Dermis blood vessel endothelial cell (primary cell): ENCODE measurements around the gene PRRX1. TPM values are rescaled to one million over a fixed set of nuclear protein-coding genes. Genes with fewer than 3 reads are reported as not detected.
A peak's percentile ranks its signal among the peaks of the same experiment; 100 is the strongest.

Experiments used
- DNase-seq: peaks from one replicate; pipeline ENCODE4 v3.0.0; 2010
- total RNA-seq: library from RNA; depleted of rRNA; stranded (reverse); fragments of >200 nt; gene quantifications from 2 replicates; pipeline ENCODE4 v1.2.3, GENCODE V29; 2014

The PRRX1 gene
- total RNA-seq, 1 donor from 2014 or later = 0.17 TPM

DNA sequence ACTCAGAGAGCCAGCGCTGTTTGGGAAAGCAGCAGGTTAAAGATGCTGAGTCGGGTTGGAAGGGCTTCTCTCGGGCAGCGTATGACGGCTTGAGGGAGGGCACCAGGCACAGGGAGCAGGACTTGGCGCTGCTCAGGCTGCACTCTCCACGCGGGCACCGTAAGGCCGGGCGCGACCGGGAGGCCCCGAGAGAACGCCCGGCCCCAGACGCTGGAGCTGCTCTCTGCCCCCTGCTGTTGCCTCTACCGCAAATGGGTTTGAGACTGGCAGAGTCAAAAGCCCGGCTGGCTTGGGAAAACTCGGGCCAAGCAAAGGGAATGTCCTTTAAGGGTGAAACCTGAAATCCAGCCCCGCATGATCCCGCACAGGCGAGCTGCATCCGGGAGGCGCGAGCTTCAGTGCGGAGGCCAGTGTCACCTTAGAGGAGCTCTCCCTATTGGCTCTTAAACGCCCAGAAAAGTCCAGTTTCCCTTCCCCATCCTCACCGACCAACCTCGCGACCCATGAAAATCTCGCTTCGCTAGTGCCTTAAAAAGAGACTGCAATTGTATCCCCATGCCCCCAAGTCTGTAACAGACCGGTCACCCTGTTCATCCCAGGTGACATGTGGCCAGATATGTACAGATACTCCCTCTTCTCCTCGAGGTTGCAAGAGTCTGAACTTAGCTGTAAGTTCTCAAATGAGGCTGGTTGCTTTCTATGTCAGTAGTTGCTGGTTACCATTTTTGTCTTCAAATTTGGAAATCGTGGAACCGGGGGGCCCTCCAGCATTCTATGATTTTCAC, 1.1 kb downstream of the PRRX1 start:
- DNase-seq = peak; percentile 53

DNA sequence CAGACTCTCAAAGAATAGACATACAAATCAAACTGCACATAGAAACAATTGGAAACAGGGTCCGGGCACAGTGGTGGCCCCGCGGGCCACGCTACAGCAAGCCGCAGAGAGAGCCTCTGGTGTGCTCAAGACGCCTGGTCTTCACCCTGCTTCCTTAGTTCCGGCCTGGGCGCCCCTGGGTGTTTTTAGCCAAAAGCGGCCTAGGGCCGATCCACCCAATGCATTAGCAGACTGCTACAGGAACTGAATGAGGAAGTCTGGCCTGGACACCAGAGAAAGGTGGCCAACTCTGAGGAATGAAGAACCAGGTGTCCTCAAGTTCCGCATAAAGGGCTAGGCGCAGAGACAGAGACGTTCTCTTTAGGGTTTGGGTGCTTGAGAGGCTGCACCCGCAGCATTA, 1.7 kb downstream of the PRRX1 start:
- DNase-seq = no peak

DNA sequence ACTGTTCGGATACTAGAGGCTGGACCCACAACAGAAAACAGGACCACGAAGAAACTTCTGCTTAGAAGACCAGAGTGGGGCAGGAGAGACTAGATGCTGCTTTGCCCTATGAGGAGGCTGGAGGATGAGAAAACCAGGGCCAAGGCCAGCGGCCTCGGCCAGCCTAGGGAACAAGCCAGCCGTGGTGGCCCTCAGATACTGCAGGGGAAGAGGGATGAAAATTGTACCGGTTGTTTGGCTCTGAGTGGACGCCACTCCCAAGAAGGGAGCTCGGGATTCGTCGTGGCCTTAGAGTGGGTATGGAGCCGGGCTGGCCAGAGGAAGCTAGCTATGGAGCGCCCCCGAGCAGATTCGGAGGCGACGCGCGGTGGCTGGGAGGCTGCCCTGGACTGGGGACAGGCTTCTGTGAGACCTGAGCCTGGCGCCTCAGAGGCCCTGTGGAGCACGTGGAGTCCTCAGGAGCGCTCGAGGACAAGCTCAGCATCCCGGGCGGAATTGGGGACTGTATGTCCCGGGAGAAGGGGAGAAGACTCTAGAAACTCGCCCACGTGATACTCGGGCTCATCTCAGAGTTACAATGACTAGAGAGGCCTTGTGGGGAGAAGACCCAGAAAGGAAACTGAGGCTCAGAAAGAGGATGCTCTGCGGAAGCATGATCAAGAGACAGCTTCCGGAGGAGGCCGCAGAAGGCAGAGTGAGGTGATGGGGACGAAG, 2.8 kb downstream of the PRRX1 start:
- no peak for DNase-seq

DNA sequence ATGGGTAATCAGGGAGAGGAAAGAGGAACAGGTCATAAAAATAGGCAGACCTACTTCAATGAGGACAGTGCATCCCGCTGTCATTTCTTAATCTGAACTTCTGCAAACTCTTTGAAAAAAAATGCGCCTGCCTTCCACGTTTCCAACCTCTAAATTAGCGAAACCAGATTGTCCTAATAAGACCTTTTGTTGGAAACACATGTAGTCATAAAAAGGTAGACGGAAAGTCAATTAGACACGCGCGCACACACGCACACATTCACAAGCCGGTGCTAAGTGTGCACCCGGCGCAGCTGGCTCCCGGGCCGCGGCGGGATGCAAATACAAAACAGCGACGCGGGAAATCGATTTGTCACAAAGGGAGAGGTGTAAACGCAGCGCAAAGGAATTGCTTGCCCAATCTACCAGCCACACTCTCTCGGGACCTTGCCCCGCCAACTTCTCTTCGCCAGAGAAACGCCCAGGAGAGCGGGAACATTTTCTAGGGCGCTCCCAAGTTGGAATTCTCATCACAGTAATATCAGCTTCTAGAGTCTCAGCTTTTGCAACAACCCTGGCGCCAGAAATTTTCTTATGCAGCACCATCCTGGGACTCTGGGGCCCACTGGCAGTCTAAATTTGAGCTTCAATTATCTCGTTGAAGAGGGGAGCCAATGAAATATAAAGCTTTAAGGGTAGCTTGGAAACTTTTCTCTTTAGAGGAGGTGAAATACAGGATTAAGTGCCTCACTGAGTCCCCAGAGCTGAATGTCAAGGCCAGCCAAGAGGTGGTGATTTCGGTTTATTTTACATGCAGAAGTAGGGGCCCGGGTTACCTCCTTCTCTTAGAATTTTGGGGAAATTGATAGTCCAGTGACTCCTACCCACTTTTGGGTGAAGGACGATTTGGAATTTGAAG, 4.5 kb downstream of the PRRX1 start:
- DNase-seq = no peak

DNA sequence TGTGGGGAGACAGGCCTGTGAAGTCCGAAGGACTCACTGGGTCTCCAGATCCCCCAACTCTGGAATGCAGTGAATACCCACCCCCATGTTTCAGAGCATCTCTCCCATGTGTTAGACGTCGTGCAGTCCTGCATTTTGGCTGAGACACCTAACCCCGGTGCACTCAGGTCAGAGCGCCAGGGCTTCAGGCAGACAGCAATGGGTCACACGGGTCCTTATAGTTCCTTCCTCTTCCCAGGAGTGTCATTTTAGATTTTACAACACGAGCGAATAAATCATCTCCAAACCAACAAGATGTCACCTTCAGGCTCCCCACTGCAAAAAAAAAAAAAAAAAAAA, 5.1 kb downstream of the PRRX1 start:
- no peak for DNase-seq

DNA sequence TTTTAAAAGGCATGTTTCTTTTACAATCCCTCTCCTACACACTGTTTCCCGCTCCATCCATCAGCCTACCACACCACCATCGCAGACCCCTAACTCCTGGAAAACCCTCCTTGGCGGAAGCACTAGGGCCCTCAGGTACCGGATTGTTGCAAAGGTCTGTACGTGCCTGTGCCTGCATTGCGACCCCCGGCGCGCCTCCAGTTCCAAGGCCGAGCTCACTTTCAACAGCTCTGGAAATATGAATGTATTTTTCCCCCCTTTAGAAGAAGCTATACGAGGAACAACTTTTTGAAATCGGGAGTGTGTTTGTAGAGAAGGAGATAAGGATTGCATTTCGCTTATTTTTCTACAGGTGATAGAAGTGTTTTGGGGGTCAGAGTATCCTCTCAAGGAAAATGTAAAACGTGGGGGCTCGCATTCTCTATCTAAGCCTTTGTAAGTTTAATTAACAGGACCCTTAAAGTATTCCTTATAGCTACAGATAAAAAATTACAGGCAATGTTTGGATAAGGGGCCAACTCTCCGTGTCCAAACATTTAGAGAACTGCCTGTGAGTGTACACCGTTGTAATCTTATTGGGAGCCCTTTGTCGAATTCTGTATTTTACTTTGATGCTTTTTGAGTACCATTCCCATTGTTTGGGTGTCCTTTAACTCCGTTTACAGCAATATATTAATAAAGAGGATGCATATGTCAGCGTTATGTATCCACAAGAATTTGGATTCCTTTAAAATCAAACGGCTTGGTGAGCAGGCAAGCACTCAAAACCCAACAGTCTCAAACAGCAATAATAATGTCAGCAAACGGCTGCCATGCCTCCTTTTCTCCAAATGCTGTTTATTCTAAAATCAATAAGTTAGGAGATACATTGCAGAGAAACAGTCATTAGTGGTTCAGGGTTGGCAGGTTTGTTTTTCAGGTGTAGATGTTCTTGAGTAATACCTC, 5.9 kb downstream of the PRRX1 start:
- no peak for DNase-seq

DNA sequence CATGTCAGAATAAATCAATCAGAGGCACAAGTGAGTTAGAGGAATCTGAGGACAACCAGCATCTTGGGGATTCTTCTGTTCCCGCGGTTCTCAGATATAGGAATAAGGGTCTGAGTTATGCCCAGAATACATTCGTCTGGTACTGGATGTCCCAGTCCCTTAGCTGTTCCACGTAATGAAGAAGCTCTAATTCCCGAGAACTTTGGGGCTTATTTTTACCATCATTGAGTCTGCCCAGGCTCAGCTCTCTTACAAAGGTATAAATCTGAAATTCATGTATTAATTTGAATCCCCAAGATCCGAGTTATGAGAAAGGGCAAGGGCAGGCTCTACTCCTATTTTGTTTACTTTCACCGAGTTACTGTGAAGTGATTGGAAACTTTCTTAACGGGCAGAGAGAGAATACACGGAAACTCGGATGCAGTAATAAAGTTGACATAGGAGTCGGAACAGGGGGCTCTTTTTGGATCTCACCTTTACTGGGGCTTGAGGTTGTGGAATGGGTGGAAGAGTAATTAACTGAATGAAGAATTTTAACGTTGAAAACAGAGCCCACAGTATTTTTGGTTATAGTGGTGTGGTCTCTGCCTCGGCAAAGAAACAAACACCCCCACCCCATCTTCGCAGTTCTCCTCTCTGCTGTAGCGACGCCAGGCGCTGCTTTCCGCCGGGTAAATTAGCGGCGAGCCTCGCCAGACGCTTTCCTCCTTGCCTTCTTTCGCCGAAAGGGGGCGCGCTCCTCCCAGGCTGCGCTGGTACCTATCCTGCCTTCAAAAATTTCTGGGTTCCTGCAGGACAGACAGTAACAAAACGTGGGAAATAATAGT, 7.1 kb downstream of the PRRX1 start:
- DNase-seq = peak; percentile 64

DNA sequence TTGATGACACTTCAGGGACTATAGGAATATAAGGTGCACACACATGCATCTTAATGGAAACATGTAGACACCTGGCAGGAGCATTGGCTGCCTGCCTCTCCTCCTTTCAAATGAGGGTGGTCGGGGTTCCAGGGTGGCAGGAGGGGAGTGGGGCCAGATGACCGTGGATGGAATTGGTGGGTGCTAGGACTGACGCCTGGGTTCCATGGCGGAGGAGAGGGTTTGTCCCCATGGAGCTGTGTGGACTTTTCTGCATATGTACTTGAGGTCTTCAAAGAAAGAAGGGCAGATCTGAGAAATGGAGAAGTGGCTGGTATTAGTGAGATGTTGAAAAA, 7.7 kb downstream of the PRRX1 start:
- DNase-seq = no peak

DNA sequence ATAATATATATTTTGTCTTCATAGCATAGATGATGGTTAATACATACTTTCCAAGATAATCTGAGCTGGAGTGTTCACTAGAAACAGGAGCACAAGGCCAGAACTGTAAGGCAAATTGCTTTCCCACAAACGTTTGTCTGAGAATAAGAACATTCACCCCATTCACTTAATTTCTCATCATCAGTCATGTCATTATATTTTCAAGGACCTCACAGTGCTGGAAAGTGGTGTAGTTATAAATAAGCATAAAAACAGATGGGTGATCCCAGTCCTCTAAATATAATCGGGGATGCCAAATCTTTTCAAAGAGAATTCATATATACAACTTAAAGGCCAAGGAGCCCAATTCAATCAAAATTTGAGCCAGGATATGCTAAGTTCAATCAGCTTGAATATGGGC, 8.4 kb downstream of the PRRX1 start:
- no peak for DNase-seq

DNA sequence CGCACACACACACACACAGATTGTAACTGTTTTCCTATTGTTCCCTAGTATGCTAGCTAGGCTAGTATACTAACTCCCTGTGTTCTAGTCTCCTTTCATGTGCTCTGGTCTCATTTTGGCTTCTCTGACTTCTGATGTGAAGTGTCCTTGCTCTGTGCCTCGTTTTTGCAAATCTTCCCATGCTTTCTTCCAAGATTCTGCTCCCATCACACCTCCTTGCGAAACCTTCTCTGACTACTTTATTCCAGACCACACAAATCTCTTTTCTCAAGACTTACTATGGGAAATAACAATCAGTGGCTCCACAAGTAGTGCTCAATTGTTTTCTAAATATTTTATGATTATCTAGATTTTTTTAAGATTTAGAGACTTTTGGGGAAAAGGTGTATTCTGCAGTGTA, 10.3 kb downstream of the PRRX1 start:
- DNase-seq = no peak

DNA sequence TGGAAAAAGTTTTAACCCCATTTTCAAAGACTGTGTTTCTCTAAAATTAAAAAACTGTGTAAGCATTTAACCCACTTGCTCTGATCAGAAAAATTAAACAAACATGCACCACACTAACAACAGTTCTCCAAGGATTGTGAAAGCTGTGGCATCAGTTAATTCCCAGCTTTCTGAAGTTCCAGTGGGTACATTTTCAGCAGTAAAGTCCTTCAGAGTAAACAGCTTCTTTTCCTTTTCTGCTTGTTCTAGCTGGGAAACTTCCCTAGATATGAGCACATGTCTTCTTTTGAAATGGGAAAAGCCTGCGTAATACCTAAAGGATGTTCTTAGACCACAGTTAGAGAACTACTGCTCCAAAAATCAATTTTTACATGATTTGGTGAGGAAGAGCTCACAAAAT, 11.1 kb downstream of the PRRX1 start:
- DNase-seq = no peak

DNA sequence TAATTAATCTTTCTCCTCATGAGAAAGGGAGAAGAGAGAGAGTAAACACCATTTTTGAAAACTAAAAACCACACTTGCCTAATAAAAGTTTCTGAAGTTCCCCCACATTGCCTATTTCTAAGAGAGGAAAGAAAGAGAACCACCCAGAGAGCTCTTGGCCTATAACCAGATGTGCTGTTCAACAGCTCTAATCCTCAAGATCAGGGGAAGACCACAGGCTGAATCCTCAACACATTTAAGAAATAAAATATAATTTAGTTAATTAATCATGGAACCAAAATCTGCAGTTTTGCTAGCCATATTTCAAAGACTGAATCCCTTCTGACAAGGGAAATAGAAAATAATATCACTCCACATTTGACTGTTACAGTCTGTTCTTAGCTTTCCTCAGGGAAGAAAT, 11.9 kb downstream of the PRRX1 start:
- DNase-seq = no peak

DNA sequence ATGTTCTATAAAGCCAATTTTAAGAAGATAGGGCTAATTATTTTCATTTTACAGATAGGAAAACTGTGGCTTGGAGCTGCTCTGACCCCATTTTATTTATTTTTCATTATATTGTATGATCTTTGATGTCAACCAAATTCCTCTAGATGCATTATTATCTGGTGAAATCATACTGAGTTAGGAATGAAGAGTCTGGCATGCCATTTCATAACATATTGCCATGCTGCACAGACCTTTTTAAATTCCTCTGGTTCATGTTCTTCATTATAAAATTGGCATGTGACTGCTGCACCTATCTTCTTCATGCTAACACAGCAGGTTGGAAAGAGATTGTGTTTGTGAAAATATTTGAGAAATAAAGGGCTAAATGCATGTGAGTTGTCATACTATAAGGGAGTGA, 12.7 kb downstream of the PRRX1 start:
- DNase-seq = no peak

DNA sequence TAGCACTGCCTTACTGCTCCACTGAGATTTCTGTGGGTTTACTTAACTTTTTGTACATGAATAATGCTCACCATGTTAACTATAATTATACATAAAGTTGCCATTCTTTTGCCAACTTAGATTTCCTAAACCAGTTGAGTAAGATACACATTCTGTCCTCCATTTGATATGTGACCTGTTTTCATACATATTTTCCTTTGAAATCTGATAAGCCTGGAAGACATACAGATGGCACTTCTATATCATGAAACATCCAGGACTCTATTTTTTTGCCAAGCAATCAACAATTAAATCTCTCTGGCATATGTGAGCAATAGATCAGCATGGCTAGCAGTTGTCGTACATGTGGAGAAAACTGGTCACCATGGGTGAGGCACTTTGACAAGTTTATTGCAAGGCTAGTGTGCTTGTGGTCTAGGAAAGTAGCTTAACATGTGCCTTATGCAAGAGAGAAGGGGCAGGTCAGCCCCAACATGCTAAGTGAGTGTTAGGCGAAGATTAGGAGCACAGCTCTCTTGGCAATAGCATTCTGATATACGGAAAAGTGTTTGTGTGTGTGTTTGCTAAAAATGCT, 14.2 kb downstream of the PRRX1 start:
- DNase-seq = no peak

DNA sequence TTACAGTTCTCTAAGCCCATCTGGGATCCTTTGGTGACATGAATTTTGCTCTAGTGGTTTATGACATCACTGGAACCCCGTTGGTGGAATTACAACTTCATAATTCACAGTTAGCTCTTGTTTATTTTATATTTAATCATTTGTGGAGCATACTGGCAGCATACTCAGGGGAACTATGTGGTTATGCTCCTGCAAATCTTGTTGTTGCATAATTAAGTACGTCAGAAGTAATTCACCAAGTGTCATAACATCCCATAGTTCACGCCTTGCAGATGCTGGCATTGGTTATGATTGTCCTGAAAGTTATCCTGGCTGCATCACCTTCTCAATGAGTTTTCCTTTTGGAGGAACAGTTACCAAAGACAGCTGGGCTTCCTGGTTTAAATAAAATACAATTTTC, 16.5 kb downstream of the PRRX1 start:
- no peak for DNase-seq

DNA sequence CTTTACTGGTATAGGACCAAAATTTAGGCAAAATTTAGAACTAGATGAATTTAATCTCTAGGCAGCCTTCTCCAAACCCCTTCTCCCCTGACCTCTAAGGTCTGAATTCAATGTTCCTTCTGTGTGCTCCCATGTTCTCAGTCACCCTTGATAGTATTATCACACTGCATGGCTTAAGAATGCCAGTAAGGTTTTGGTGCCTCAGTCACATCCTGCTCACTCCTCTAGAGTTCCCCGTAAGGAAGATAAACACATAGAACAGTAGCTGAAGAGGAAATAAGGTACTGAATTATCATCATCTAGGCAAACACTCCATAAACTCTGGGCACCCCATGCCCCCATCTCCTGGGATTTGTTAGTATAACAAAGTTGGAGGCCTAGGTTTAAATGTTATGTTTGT, 18.2 kb downstream of the PRRX1 start:
- DNase-seq = no peak

DNA sequence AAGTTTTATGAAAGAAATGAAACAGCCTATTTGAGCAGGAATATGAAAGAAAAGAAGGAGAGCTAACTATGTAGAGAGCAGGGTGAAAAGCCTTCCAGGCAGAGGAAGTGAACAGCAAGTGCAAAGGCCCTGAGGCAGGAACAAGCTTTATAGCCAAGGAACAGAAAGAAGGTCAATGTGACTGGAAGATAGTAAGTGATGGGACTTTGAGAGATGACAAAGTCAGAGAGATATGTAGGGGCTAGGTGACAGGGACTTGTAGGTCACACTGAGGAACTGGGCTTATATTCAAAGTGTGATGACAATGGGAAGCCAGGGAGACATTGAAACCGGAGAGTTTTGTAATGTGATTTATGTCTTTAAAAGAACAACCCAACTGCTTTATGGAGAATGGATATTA, 18.9 kb downstream of the PRRX1 start:
- DNase-seq = no peak

DNA sequence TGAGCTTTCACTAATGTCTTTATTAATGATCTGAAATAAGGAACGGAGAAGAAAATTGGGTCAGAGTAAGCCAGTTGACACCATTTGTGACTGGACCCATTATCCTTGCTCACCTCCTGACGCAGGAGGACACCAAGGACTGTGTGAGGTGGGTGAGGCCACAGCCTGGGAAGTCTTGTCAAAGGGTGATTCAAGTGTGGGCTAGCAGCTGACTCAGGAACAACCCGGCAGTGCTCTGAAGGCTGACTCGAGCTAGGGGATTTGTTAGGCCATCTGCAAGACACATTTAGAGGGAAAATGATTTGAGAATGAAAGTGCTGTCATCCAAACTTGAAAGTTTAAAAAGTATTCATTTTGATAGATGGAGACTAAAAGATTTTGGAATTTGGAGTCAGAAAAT, 21.2 kb downstream of the PRRX1 start:
- no peak for DNase-seq

DNA sequence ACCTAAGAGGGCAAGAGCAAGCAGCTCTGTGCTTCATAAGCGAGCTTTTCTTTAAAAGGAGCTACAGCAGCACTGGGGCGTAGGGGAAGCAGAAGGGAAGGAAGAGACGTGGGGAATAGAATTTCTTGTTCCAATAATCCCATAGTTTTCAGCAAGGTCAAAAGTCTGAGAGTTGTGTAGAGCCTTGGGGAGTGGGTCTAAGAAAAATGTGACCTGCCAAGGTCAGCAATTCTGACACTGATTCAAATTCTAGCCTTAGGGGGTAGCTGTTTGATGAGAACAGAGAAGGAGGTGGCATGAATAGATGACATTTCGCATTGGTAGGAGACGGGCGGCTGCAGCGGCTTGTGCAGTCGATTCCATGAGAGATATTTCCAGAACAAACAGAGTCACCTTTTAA, 22.4 kb downstream of the PRRX1 start:
- DNase-seq = no peak

DNA sequence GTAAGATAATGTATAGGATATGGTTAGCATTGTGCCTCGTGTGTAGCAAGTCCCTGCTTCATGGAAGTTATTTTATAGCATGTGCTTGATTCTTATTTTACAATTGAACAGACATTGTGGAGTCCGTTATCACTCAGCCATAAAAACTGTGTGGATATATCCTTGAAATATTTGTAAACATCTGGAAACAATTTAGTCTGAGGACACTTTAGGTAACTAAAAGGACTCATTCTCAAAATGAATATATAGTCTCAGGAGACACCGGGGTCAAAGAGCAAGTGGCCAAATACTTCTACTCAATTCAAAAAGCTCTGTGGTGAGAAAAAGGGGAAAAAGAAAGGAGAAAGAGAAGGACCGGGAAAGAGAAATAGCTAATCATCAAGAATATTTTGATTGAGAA, 23.7 kb downstream of the PRRX1 start:
- no peak for DNase-seq

DNA sequence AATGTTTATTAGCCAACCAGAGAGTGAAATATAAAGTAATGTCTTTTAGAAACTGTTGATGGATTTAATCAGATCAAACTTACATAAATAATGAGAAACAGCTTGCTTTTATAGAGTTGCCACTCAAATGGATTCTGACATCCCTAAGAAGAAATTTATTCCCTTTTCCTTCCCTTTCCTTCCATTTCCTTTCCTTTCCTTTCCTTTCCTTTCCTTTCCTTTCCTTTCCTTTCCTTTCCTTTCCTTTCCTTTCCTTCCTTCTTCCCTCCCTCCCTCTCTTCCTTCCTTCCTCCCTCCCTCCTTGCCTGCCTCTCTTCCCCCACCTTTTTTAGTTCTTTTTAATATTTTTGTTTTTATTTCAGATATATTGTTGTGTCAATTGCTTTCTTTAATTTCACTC, 27.3 kb downstream of the PRRX1 start:
- no peak for DNase-seq
